Endothelial cell of umbilical vein (primary cell): ENCODE results near the gene CETP.

Experiments
- EZH2 ChIP-seq: IDR thresholded peaks from 2 replicates; pipeline ENCODE4 v1.6.1; 2012; ENCODE audit warnings: borderline replicate concordance, low read depth, mild to moderate bottlenecking, moderate library complexity, low read length, inconsistent platforms; ENCODE audit not compliant: severe bottlenecking
- FOS ChIP-seq: IDR thresholded peaks from 2 replicates; pipeline ENCODE4 v1.6.1; 2011; ENCODE audit warnings: mild to moderate bottlenecking, low read length, moderate library complexity, borderline replicate concordance; ENCODE audit not compliant: insufficient read depth
- GATA2 ChIP-seq: IDR thresholded peaks from 2 replicates; pipeline ENCODE4 v1.7.0; 2011; ENCODE audit warnings: low read depth, mild to moderate bottlenecking, moderate library complexity, mixed read lengths, low read length; ENCODE audit not compliant: insufficient read length, insufficient read depth
- MYC ChIP-seq: IDR thresholded peaks from one replicate; pipeline ENCODE4 v1.6.1; 2011; ENCODE audit warnings: mild to moderate bottlenecking, low read depth, low read length
- POLR2A ChIP-seq: IDR thresholded peaks from 2 replicates; pipeline ENCODE4 v1.6.1; 2012; ENCODE audit warnings: low read depth, mild to moderate bottlenecking, control low read depth, low read length
- POLR2AphosphoS5 ChIP-seq: IDR thresholded peaks from 2 replicates; pipeline ENCODE4 v1.6.1; 2012; ENCODE audit warnings: low read depth, mild to moderate bottlenecking, control low read depth, low read length, moderate library complexity; ENCODE audit not compliant: insufficient read depth
- TF ChIP-seq, protein P1 (sequence below), 2 donors: IDR thresholded peaks; 1 replicate in 1 of 2; 2 replicates in 1 of 2; pipeline ENCODE4 v1.5.1; 2011; ENCODE audit warnings: low read length in 2 of 2, mild to moderate bottlenecking in 2 of 2, moderate library complexity in 2 of 2, control low read depth in 1 of 2, inconsistent platforms in 1 of 2, low read depth in 1 of 2; ENCODE audit not compliant: insufficient read depth in 1 of 2; ENCODE audit errors: extremely low read depth in 1 of 2
- TF ChIP-seq, protein P2 (sequence below): IDR thresholded peaks from 2 replicates; pipeline ENCODE4 v1.6.1; 2011; ENCODE audit not compliant: insufficient read depth, insufficient read length

DNA sequence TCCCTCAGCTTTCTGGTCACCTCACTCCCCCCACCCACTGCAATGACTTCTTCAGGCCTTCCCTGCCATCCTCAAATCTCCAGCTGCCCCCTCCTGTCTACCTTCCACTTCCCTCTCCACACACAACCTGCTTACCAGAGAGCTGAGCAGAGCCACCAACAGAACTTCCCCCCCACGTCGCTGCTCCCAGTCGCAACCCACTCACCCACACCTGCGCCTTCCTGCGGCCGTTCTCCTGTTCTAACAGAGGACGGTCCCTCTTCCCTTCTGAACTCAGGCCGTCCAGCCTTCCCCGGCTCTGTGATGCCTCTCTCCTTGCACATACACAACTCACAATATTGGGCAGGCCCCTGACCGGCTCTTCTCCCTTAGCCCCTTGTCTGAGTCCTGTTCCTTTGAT, 14.0 kb downstream of the CETP start:
- TF ChIP-seq, protein P1, sequence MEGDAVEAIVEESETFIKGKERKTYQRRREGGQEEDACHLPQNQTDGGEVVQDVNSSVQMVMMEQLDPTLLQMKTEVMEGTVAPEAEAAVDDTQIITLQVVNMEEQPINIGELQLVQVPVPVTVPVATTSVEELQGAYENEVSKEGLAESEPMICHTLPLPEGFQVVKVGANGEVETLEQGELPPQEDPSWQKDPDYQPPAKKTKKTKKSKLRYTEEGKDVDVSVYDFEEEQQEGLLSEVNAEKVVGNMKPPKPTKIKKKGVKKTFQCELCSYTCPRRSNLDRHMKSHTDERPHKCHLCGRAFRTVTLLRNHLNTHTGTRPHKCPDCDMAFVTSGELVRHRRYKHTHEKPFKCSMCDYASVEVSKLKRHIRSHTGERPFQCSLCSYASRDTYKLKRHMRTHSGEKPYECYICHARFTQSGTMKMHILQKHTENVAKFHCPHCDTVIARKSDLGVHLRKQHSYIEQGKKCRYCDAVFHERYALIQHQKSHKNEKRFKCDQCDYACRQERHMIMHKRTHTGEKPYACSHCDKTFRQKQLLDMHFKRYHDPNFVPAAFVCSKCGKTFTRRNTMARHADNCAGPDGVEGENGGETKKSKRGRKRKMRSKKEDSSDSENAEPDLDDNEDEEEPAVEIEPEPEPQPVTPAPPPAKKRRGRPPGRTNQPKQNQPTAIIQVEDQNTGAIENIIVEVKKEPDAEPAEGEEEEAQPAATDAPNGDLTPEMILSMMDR (IDR thresholded peaks at IDR 0.05; ENCODE audit: extremely low read depth in 1 of 2, insufficient read depth in 1 of 2, low read depth in 1 of 2, low read length in 2 of 2) = no peak
- TF ChIP-seq POLR2AphosphoS5 = no peak
- no peak for TF ChIP-seq POLR2A
- TF ChIP-seq MYC = no peak
- no peak for TF ChIP-seq FOS
- TF ChIP-seq EZH2 = no peak
- TF ChIP-seq, protein P2, sequence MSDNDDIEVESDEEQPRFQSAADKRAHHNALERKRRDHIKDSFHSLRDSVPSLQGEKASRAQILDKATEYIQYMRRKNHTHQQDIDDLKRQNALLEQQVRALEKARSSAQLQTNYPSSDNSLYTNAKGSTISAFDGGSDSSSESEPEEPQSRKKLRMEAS = no peak
- no peak for TF ChIP-seq GATA2
